ENCODE results near the gene TBRG1. TPM values are rescaled to one million over a fixed set of nuclear protein-coding genes. Genes with fewer than 3 reads are reported as not detected.

The TBRG1 gene
- total and polyA plus RNA-seq, 2 of the 8 experiments (the other 6 are each of a cell fraction or from before 2014, with no cell fraction given) = 16.3 to 26.7 TPM

DNA sequence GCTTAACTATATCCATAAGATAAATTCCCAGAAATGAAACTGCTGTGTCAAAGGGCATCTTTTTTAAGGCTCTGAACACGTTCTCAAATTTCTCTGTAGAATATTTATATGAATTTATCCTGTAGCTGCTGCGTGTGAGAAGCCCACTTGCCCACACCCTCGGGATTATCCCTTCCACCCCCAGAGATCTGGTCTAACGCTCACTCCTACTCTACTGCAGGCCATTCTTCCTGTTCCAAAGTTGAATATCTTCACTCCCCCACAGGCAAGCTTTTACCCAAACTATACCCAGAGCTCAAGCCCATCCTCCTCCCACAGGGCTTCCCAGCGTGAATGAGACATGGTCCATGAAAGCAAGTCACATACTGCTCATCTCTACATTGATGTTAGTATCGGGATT is 25.9 kb downstream of the TBRG1 start (continued):
- no peak for TF ChIP-seq POLR2A (IDR thresholded peaks at IDR 0.05; ENCODE audit: control extremely low read depth in 1 of 2, low read depth in 2 of 2, low read length in 2 of 2)
- no peak for TF ChIP-seq CTBP2 (IDR thresholded peaks at IDR 0.05; ENCODE audit: borderline replicate concordance, insufficient read depth, insufficient read length, low read length)
- TF ChIP-seq KDM4A (IDR thresholded peaks at IDR 0.05; ENCODE audit: low read depth, low read length, severe bottlenecking) = no peak
- no peak for TF ChIP-seq TBP (IDR thresholded peaks at IDR 0.05; ENCODE audit: low read depth, low read length)

Measured in H1 (cell line).